ENCODE measurements around the gene RAI1. TPM values are rescaled to one million over a fixed set of nuclear protein-coding genes. Genes with fewer than 3 reads are reported as not detected.

RAI1 gene
- total RNA-seq, 8 experiments from 2014 or later: 5.4 to 32.0 (median 20.4) TPM

- Histone ChIP-seq H3K4me3 (no peak overlapping the region), H3K4me1 (replicated peaks in 1 of 2) (peaks cover 59 to 62% of the 10 kb centered on the region in 2 donors), H3K27ac (peak overlapping the region; percentile 86 to 96)
- WGBS, 10 experiments: 17 to 100% methylated on average over 1 of the region's 10 CpGs; no CpG with 5 or more reads in 8 of the 10 experiments
- in situ Hi-C loops (cut with MboI; ENCODE audit: low pct_unique_long_range_greater_than_20kb in 2 of 9, low sequenced_read_pairs in 9 of 9, unreplicated experiment in 9 of 9): no loop called here
- peak; percentile 48 to 71 (median 64) for ATAC-seq (replicated peaks in 6 of 8)
Measured at GRCh38 chr17:17739388-17740066, 58.3 kb downstream of the RAI1 start.

- in situ Hi-C loops (cut with MboI; ENCODE audit: low pct_unique_long_range_greater_than_20kb in 2 of 9, low sequenced_read_pairs in 9 of 9, unreplicated experiment in 9 of 9): no loop called here
- peak overlapping the region; percentile 86 to 96 for H3K27ac ChIP-seq
- whole genome bisulfite sequencing, 10 experiments: 19 to 61% (median 34%) methylated on average over 4 to 9 of the region's 27 CpGs; no CpG with 5 or more reads in 6 of the 10 experiments
- peak overlapping the region; percentile 2 to 28 (median 18) for H3K4me3 ChIP-seq
- peaks cover 59 to 71% of the 10 kb centered on the region in 2 donors for H3K4me1 ChIP-seq (replicated peaks in 1 of 2)
- peak in 5 of 8 experiments; percentile 7 to 43 (median 23) for ATAC-seq (replicated peaks in 6 of 8)
Measured at GRCh38 chr17:17740615-17741348, 59.5 kb downstream of the RAI1 start.

- in situ Hi-C loops (cut with MboI; ENCODE audit: low pct_unique_long_range_greater_than_20kb in 2 of 9, low sequenced_read_pairs in 9 of 9, unreplicated experiment in 9 of 9): no loop called here
- Histone ChIP-seq H3K27ac (peak overlapping the region; percentile 86 to 96), H3K4me1 (replicated peaks in 1 of 2) (peaks cover 61 to 77% of the 10 kb centered on the region in 2 donors), H3K4me3 (peak overlapping the region; percentile 2 to 28 (median 18))
- 2 to 37% (median 10%) methylated on average over 2 to 10 of the region's 18 CpGs; no CpG with 5 or more reads in 4 of the 10 experiments for WGBS, 10 experiments
- peak; percentile 4 to 77 (median 70) for ATAC-seq (replicated peaks in 6 of 8)
Measured at GRCh38 chr17:17741349-17742023, 60.2 kb downstream of the RAI1 start.

DNA sequence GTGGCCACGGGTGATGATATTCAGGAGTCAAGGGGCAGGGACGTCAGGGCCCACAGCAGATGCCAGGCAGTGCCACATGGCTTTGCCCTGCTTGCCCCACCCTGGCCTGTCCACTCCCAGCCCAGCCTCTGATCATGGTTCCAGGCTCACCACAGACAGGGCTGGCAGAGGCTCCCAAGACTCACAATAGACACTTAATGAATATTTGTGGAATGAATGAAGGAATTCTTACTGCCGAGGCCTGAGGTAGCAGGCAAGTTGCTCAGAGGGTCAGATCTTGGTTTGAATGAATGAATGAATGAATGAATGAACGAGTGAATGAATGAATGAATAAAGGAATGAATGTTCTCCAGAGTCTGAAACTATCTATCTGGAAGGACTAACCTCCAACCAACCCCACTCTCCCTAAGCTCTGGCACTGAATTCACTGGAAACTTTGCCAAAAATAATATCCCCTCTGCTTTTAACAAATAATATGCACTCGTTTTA, 60.9 kb downstream of the RAI1 start:
- no peak for ATAC-seq (replicated peaks in 6 of 8)
- in situ Hi-C loops (cut with MboI; ENCODE audit: low pct_unique_long_range_greater_than_20kb in 2 of 9, low sequenced_read_pairs in 9 of 9, unreplicated experiment in 9 of 9): no loop called here
- Histone ChIP-seq H3K27ac (peak overlapping the region; percentile 86 to 96), H3K4me1 (replicated peaks in 1 of 2) (peaks cover 62 to 80% of the 10 kb centered on the region in 2 donors), H3K4me3 (no peak overlapping the region)
- 0 to 60% (median 37%) methylated on average over 1 to 4 of the region's 5 CpGs; no CpG with 5 or more reads in 3 of the 10 experiments for WGBS, 10 experiments

- no peak for ATAC-seq (replicated peaks in 6 of 8)
- peaks cover 61 to 77% of the 10 kb centered on the region in 2 donors for H3K4me1 ChIP-seq (replicated peaks in 1 of 2)
- in situ Hi-C loops (cut with MboI; ENCODE audit: low pct_unique_long_range_greater_than_20kb in 2 of 9, low sequenced_read_pairs in 9 of 9, unreplicated experiment in 9 of 9): no loop called here
- H3K4me3 ChIP-seq: no peak overlapping the region
- WGBS, 10 experiments: 67 to 100% (median 82%) methylated on average over 1 to 3 of the region's 4 CpGs; no CpG with 5 or more reads in 6 of the 10 experiments
- peak overlapping the region; percentile 86 to 96 for H3K27ac ChIP-seq
Measured at GRCh38 chr17:17742688-17743390, 61.6 kb downstream of the RAI1 start.

DNA sequence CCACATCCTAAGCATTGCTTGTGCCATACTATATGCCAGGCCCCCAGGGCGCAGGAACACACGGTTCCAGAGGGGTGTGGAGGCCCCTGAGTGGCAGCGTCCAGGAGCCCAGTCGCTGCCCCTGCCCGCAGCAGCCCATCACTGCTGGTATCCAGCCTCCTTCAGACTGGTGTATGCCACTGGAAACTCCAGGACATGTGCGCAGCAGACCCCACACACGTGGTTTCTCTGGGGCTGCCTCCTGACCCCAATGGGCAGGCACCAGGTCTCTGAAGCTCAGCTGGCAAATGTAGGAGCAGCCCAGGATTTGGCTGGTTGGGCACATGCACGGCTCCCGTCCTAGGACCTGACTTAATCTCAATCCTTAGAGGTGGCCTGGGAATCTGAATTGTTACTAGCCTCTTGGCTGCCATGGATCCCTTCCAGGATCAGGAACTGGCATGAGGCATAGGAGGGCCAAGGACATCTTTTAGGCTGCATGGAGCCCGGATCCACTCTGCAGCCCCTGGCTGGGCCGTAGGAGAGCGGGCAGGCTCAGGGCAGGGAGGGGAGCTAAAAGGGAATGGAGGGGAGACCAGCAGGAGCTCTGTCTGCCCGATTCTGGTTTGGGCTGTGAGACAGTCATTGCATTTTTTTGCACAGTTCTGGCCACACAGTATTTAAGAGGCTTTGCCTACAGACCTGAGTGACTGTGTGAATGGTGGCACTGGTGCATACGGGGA, 62.3 kb downstream of the RAI1 start:
- H3K4me3 ChIP-seq: no peak overlapping the region
- peak overlapping the region in 1 of 2 donors; percentile 86 for H3K27ac ChIP-seq
- in situ Hi-C loops (cut with MboI; ENCODE audit: low pct_unique_long_range_greater_than_20kb in 2 of 9, low sequenced_read_pairs in 9 of 9, unreplicated experiment in 9 of 9): no loop called here
- 88 to 96% (median 92%) methylated on average over 2 to 6 of the region's 14 CpGs; no CpG with 5 or more reads in 7 of the 10 experiments for WGBS, 10 experiments
- H3K4me1 ChIP-seq (replicated peaks in 1 of 2): peaks cover 61 to 78% of the 10 kb centered on the region in 2 donors
- no peak for ATAC-seq (replicated peaks in 6 of 8)

GRCh38 chr17:17744116-17744515, 62.9 kb downstream of the RAI1 start:
- Histone ChIP-seq H3K4me3 (no peak overlapping the region), H3K27ac (no peak overlapping the region), H3K4me1 (replicated peaks in 1 of 2) (peaks cover 61 to 78% of the 10 kb centered on the region in 2 donors)
- ATAC-seq (replicated peaks in 6 of 8): no peak
- 70 to 100% (median 100%) methylated on average over 1 to 2 of the region's 4 CpGs; no CpG with 5 or more reads in 6 of the 10 experiments for WGBS, 10 experiments
- in situ Hi-C loops (cut with MboI; ENCODE audit: low pct_unique_long_range_greater_than_20kb in 2 of 9, low sequenced_read_pairs in 9 of 9, unreplicated experiment in 9 of 9): no loop called here

DNA sequence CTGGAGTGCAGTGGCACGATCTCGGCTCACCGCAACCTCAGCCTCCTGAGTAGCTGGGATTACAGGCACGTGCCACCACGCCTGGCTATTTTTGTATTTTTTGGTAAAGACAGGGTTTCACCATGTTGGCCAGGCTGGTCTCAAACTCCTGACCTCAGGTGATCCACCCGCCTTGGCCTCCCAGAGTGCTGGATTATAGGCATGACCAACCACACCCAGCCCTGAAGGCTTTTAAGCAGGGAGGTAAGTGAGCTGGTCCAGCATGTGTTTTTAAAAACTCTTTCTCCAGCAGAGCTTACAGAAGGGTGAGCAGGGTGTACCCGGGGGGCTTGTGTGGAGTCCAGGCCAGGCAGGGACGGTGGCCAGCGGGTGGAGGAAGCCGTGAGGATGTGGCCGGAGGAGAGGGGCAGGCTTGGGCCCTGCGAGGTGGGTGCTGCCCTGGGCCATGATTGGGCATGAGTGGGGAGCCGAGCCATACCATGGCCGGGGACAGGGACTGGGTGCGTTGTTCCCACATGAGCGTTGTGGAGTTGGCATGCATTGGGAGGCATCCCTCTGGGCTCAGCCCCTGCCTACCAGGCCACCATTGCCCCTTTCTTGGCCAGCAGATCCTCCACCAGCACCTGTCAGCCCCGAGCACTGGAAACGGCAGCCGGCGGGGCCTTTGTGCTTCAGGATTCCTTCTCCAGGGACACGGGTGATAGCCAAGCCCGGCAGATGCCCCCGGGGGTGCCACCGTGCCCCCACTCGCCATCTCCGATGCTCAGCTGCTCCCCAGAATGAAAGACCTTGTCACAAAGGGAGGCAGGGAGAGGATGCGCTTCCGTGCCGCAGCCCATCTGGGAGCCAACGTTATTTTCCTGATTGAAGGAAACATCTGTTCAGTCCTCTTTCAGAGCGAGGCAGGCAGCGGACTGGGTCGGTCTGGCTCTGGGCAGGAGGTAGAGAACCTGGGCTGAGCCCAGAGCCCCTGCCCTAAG, 64.5 kb downstream of the RAI1 start:
- no peak overlapping the region for H3K4me3 ChIP-seq
- 70 to 100% (median 87%) methylated on average over 1 to 12 of the region's 33 CpGs; no CpG with 5 or more reads in 2 of the 10 experiments for WGBS, 10 experiments
- in situ Hi-C loops (cut with MboI; ENCODE audit: low pct_unique_long_range_greater_than_20kb in 2 of 9, low sequenced_read_pairs in 9 of 9, unreplicated experiment in 9 of 9): no loop called here
- H3K27ac ChIP-seq: peak overlapping the region in 1 of 2 donors; percentile 24
- ATAC-seq (replicated peaks in 6 of 8): peak in 1 of 8 experiments; percentile 23
- peaks cover 61 to 78% of the 10 kb centered on the region in 2 donors for H3K4me1 ChIP-seq (replicated peaks in 1 of 2)

DNA sequence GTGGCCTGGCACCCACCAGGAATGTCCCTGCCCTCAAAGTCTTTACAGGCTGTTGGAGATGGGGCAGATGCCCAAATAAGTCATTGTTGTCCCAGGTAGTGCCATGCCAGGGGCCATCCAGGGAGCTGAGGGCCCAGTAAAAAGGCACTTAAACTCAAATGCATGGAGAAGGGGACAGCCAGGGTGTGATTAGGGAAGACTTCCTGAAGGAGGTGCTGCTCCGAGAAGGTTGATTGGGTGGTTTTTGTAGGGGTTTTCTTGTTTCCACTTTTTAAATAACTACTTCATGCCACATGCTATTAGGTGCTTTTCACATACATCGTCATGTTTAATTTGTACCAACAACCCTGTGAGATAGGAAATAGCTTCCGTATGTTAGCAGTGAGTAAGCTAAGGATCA, 66.9 kb downstream of the RAI1 start:
- peaks cover 63 to 76% of the 10 kb centered on the region in 2 donors for H3K4me1 ChIP-seq (replicated peaks in 1 of 2)
- no peak for ATAC-seq (replicated peaks in 6 of 8)
- 20 to 100% (median 85%) methylated on average over 1 to 3 of the region's 3 CpGs; no CpG with 5 or more reads in 2 of the 10 experiments for WGBS, 10 experiments
- H3K27ac ChIP-seq: peak overlapping the region in 1 of 2 donors; percentile 72
- in situ Hi-C loops (cut with MboI; ENCODE audit: low pct_unique_long_range_greater_than_20kb in 2 of 9, low sequenced_read_pairs in 9 of 9, unreplicated experiment in 9 of 9): no loop called here
- H3K4me3 ChIP-seq: no peak overlapping the region

- peaks cover 64 to 77% of the 10 kb centered on the region in 2 donors for H3K4me1 ChIP-seq (replicated peaks in 1 of 2)
- no peak overlapping the region for H3K4me3 ChIP-seq
- in situ Hi-C loops (cut with MboI; ENCODE audit: low pct_unique_long_range_greater_than_20kb in 2 of 9, low sequenced_read_pairs in 9 of 9, unreplicated experiment in 9 of 9): no loop called here
- no peak for ATAC-seq (replicated peaks in 6 of 8)
- peak overlapping the region; percentile 69 to 72 for H3K27ac ChIP-seq
- 60 to 100% (median 91%) methylated on average over 1 to 7 of the region's 8 CpGs; no CpG with 5 or more reads in 3 of the 10 experiments for WGBS, 10 experiments
Measured at GRCh38 chr17:17748604-17749003, 67.3 kb downstream of the RAI1 start.

All from motor neuron (in vitro differentiated cells).